ENCODE results near the gene PSKH1.

DNA sequence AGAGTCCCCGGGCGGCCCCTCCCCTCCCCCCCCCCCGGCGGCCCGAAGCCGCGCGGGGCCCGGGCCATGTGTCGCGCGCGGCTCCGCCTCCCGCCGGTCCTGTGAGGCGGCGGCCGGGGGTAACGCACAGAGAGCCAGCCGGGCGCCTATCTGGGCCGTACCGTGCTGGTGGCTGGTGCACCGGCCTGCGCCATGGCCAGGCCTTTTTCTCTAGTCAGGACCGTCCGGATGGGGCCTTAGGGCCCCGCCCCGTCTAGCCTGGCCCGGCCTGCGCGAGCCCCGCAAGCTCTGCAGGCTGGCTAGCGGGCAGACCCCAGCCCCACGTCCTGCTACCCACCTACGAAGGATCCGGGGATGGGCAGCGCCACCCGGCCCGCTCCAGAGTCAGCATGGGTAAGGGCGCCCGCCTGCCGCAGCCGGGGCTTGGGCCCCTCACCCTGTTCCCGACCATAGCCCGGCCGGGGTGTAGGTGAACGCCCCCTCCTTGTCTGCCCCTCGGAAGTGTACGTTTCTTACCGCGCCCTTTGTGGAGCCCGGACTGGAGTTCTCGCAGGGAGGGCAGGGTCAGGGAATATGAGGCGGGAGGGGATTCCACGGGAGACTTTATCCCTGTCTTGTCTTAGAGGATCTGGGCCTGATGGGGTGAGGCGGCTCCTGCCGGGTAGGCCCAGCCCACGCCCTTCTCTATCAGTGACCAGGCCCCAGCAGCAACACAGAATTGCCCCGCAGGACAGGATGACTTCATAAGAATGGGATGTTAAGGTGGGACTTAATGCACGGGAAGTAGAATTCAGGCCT is 45.8 kb upstream of the PSKH1 start, which contains the start of gene CENPT:
- TF ChIP-seq, protein P1, sequence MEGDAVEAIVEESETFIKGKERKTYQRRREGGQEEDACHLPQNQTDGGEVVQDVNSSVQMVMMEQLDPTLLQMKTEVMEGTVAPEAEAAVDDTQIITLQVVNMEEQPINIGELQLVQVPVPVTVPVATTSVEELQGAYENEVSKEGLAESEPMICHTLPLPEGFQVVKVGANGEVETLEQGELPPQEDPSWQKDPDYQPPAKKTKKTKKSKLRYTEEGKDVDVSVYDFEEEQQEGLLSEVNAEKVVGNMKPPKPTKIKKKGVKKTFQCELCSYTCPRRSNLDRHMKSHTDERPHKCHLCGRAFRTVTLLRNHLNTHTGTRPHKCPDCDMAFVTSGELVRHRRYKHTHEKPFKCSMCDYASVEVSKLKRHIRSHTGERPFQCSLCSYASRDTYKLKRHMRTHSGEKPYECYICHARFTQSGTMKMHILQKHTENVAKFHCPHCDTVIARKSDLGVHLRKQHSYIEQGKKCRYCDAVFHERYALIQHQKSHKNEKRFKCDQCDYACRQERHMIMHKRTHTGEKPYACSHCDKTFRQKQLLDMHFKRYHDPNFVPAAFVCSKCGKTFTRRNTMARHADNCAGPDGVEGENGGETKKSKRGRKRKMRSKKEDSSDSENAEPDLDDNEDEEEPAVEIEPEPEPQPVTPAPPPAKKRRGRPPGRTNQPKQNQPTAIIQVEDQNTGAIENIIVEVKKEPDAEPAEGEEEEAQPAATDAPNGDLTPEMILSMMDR (IDR thresholded peaks at IDR 0.05): no peak
- TF ChIP-seq POLR2A (IDR thresholded peaks at IDR 0.05): no peak

All from testis (tissue), 2 donors.